Transverse colon (tissue), 4 donors: Measurements from ENCODE around the gene CALN1. TPM values are rescaled to one million over a fixed set of nuclear protein-coding genes. Genes with fewer than 3 reads are reported as not detected.

Experiments
- DNase-seq: peaks from one replicate; pipeline ENCODE4 v3.0.0-alpha.2; 2019
- H3K27ac ChIP-seq, 4 donors: fragments of 200-600 bp; sonication (generic); 2 replicates each; pipeline ENCODE4 v1.5.1; 2016 to 2018; ENCODE audit warnings: inconsistent platforms in 4 of 4
- H3K27me3 ChIP-seq: fragments of 200-600 bp; sonication (generic); 2 replicates; pipeline ENCODE4 v1.5.1; 2017; ENCODE audit warnings: inconsistent platforms
- H3K36me3 ChIP-seq, 4 donors: fragments of 200-600 bp; sonication (generic); 2 replicates each; pipeline ENCODE4 v1.5.1; 2017 to 2019; ENCODE audit warnings: inconsistent platforms in 4 of 4
- H3K4me1 ChIP-seq, 4 donors: fragments of 200-600 bp; sonication (generic); 2 replicates each; pipeline ENCODE4 v1.5.1; 2017 to 2020; ENCODE audit warnings: inconsistent platforms in 4 of 4
- H3K4me3 ChIP-seq, 4 donors: fragments of 200-600 bp; sonication (generic); 1 replicate in 1 of 4; 2 replicates in 3 of 4; pipeline versions ENCODE4 v1.5.1 to v1.6.1; 2017 to 2019; ENCODE audit warnings: inconsistent platforms in 4 of 4
- H3K9me3 ChIP-seq, 2 donors: fragments of 200-600 bp; sonication (generic); 2 replicates each; pipeline ENCODE4 v1.5.1; 2017 to 2019; ENCODE audit warnings: inconsistent platforms in 2 of 2
- EP300 ChIP-seq: sonication (generic); formaldehyde crosslinking; IDR thresholded peaks from one replicate; pipeline ENCODE4 v1.6.1; 2017; ENCODE audit warnings: antibody characterized with exemption, low read depth
- POLR2A ChIP-seq: fragments of 450-650 bp; IDR thresholded peaks from one replicate; pipeline ENCODE4 v1.6.1; 2016; ENCODE audit warnings: antibody characterized with exemption, mild to moderate bottlenecking, moderate library complexity
- POLR2AphosphoS5 ChIP-seq, 3 donors: sonication (generic); formaldehyde crosslinking; IDR thresholded peaks; one replicate each; pipeline ENCODE4 v1.6.1; 2016; ENCODE audit warnings: antibody characterized with exemption in 3 of 3
- WGBS, 2 donors: methylation state at CpG; one replicate each; pipeline ENCODE4 v1.1.5; 2018; ENCODE audit warnings: low coverage in 1 of 2; 5-methylcytosine and 5-hydroxymethylcytosine counted together
- in situ Hi-C, 4 donors: fragments of 200-750 bp; cut with MboI; loops; one replicate each; pipeline versions ENCODE4 v1.15.0 to v1.15.1; 2017; ENCODE audit warnings: low sequenced_read_pairs in 3 of 4, low pct_ligation_motif_present in 1 of 4, low pct_unique_long_range_greater_than_20kb in 1 of 4
- intact Hi-C: fragments of 100-400 bp; cut with DNase I; formaldehyde crosslinking; loops from one replicate; pipeline ENCODE4 v1.15.1; 2023; ENCODE audit warnings: low total_unique reads
- total RNA-seq, 4 donors: library from RNA; depleted of rRNA; stranded (reverse); fragments of >200 nt; gene quantifications; one replicate each; pipeline ENCODE4 v1.1.0, GENCODE V29; 2016
- TF ChIP-seq, protein P1 (sequence below), 5 experiments: fragments of 200-600 bp in 3 of 5; fragments of 450-650 bp in 2 of 5; sonication (generic) in 3 of 5; IDR thresholded peaks; 1 replicate in 2 of 5; 2 replicates in 3 of 5; pipeline ENCODE4 v1.5.1; 2016 to 2017; ENCODE audit warnings: antibody characterized with exemption in 5 of 5, inconsistent platforms in 3 of 5, mild to moderate bottlenecking in 2 of 5, moderate library complexity in 1 of 5

CALN1 gene
- total RNA-seq, 4 donors from 2014 or later = not detected

GRCh38 chr7:72030994-72031667, 381.0 kb downstream of the CALN1 start:
- in situ Hi-C loops (no loop called here), intact Hi-C loops (no loop called here)
- no peaks in the 10 kb centered on the region for H3K36me3 ChIP-seq
- H3K27ac ChIP-seq = no peak overlapping the region
- TF ChIP-seq EP300 (no peak), POLR2A (no peak), POLR2AphosphoS5 (IDR thresholded peaks at IDR 0.05) (no peak)
- TF ChIP-seq, protein P1, sequence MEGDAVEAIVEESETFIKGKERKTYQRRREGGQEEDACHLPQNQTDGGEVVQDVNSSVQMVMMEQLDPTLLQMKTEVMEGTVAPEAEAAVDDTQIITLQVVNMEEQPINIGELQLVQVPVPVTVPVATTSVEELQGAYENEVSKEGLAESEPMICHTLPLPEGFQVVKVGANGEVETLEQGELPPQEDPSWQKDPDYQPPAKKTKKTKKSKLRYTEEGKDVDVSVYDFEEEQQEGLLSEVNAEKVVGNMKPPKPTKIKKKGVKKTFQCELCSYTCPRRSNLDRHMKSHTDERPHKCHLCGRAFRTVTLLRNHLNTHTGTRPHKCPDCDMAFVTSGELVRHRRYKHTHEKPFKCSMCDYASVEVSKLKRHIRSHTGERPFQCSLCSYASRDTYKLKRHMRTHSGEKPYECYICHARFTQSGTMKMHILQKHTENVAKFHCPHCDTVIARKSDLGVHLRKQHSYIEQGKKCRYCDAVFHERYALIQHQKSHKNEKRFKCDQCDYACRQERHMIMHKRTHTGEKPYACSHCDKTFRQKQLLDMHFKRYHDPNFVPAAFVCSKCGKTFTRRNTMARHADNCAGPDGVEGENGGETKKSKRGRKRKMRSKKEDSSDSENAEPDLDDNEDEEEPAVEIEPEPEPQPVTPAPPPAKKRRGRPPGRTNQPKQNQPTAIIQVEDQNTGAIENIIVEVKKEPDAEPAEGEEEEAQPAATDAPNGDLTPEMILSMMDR (IDR thresholded peaks at IDR 0.05) = no peak
- H3K4me3 ChIP-seq = no peak overlapping the region
- H3K9me3 ChIP-seq = peaks cover 0 to 3% of the 10 kb centered on the region in 2 donors
- H3K27me3 ChIP-seq = no peaks in the 10 kb centered on the region
- DNase-seq = no peak
- no peaks in the 10 kb centered on the region for H3K4me1 ChIP-seq
- 85 to 100% methylated on average over 2 to 4 of the region's 4 CpGs for WGBS, 2 donors

- Histone ChIP-seq H3K36me3 (no peaks in the 10 kb centered on the region), H3K9me3 (peaks cover 0 to 3% of the 10 kb centered on the region in 2 donors), H3K27me3 (no peaks in the 10 kb centered on the region), H3K27ac (no peak overlapping the region), H3K4me3 (no peak overlapping the region), H3K4me1 (no peaks in the 10 kb centered on the region)
- in situ Hi-C loops = no loop called here
- no peak for DNase-seq
- TF ChIP-seq POLR2AphosphoS5 (IDR thresholded peaks at IDR 0.05) = no peak
- no peak for TF ChIP-seq POLR2A
- no peak for TF ChIP-seq EP300
- TF ChIP-seq, protein P1 (IDR thresholded peaks at IDR 0.05) = no peak
- 82 to 86% methylated on average over 6 of the region's 6 CpGs for WGBS, 2 donors
- intact Hi-C loops = no loop called here
Observed at GRCh38 chr7:72028267-72028666, 383.9 kb downstream of the CALN1 start.

DNA sequence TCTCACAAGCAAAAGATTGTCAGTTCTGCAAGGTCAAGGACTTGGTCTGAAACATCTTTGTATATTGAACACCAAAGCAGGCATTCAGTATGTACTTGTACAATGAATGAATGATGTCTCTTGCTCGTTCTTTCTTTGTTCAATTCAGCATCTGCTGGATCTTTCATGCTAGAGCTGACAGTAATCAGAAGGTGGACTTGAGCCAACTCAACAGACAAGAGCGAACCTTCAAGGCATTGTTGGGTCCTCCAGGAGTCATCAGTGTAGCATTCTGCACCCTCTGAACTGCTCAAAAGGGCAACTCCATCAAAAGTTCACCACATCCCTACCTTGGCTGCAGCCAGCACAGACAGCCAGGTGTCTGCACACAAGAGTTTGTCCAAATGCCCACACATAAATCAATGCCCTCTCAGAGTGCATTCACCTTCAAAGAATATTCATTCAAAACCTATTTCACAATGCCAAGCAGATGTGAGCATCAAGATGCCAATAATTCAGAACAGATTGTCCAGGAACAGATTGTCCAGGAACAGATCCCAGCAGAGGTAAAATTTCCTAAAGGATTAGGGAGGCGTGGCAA, 386.7 kb downstream of the CALN1 start:
- Histone ChIP-seq H3K27me3 (no peaks in the 10 kb centered on the region), H3K4me3 (no peak overlapping the region), H3K27ac (no peak overlapping the region), H3K9me3 (peaks cover 0 to 3% of the 10 kb centered on the region in 2 donors), H3K4me1 (no peaks in the 10 kb centered on the region), H3K36me3 (no peaks in the 10 kb centered on the region)
- intact Hi-C loops = no loop called here
- no peak for DNase-seq
- in situ Hi-C loops = no loop called here
- 8 to 63% methylated on average over 1 to 3 of the region's 3 CpGs for WGBS, 2 donors
- no peak for TF ChIP-seq POLR2AphosphoS5 (IDR thresholded peaks at IDR 0.05)

GRCh38 chr7:72023926-72024325, 388.2 kb downstream of the CALN1 start:
- Histone ChIP-seq H3K9me3 (peaks cover 0 to 3% of the 10 kb centered on the region in 2 donors), H3K27me3 (no peaks in the 10 kb centered on the region), H3K4me3 (no peak overlapping the region), H3K36me3 (no peaks in the 10 kb centered on the region), H3K27ac (no peak overlapping the region), H3K4me1 (no peaks in the 10 kb centered on the region)
- in situ Hi-C loops = no loop called here
- 91 to 94% methylated on average over 4 of the region's 4 CpGs for WGBS, 2 donors
- DNase-seq = no peak
- no peak for TF ChIP-seq EP300
- no peak for TF ChIP-seq POLR2A
- TF ChIP-seq POLR2AphosphoS5 (IDR thresholded peaks at IDR 0.05) = no peak
- TF ChIP-seq, protein P1 (IDR thresholded peaks at IDR 0.05) = no peak
- intact Hi-C loops = no loop called here
